Stimulated activated memory B cell treated with anti-CD40 and anti-IgM and Interleukin-4, amounts not matched to agents 10 μg/mL and 1 μg/mL and 100 μg/mL, for 72 hours (primary cell): ENCODE measurements around the gene HNRNPF.
A peak's percentile ranks its signal among the peaks of the same experiment; 100 is the strongest.

Experiments
- ATAC-seq: fragments of 150-1000 bp; cut with Tn5 transposase; 2 replicates; pipeline ENCODE4 v1.10.0; 2021
- H3K27ac Mint-ChIP-seq: one replicate; pipeline ENCODE4 v1.8.0; 2022; ENCODE audit warnings: mild to moderate bottlenecking, mixed read lengths
- H3K27me3 Mint-ChIP-seq: one replicate; pipeline ENCODE4 v1.8.0; 2022; ENCODE audit warnings: mixed read lengths
- H3K36me3 Mint-ChIP-seq: one replicate; pipeline ENCODE4 v1.8.0; 2022; ENCODE audit warnings: mixed read lengths
- H3K4me1 Mint-ChIP-seq: one replicate; pipeline ENCODE4 v1.8.0; 2022; ENCODE audit warnings: mixed read lengths
- H3K4me3 Mint-ChIP-seq: one replicate; pipeline ENCODE4 v1.8.0; 2022; ENCODE audit warnings: mild to moderate bottlenecking, moderate library complexity, mixed read lengths
- H3K9me3 Mint-ChIP-seq: one replicate; pipeline ENCODE4 v1.8.0; 2022; ENCODE audit warnings: mixed read lengths

Gene HNRNPF

GRCh38 chr10:43380610-43381222, 28.3 kb downstream of the HNRNPF start:
- Mint-ChIP-seq H3K4me1 (no peaks in the 10 kb centered on the region), H3K9me3 (no peaks in the 10 kb centered on the region), H3K27ac (no peak overlapping the region), H3K27me3 (no peaks in the 10 kb centered on the region), H3K4me3 (no peak overlapping the region), H3K36me3 (no peaks in the 10 kb centered on the region)
- no peak for ATAC-seq

GRCh38 chr10:43377424-43377883, 31.5 kb downstream of the HNRNPF start:
- Mint-ChIP-seq H3K9me3 (no peaks in the 10 kb centered on the region), H3K4me1 (no peaks in the 10 kb centered on the region), H3K36me3 (no peaks in the 10 kb centered on the region), H3K27me3 (no peaks in the 10 kb centered on the region), H3K27ac (no peak overlapping the region), H3K4me3 (no peak overlapping the region)
- ATAC-seq, result no peak

- Mint-ChIP-seq H3K4me1 (no peaks in the 10 kb centered on the region), H3K36me3 (no peaks in the 10 kb centered on the region), H3K27ac (peak overlapping the region; percentile 18), H3K27me3 (no peaks in the 10 kb centered on the region), H3K9me3 (no peaks in the 10 kb centered on the region), H3K4me3 (no peak overlapping the region)
- no peak for ATAC-seq
Observed at GRCh38 chr10:43376828-43377423, 32.1 kb downstream of the HNRNPF start.

- no peak overlapping the region for H3K4me3 Mint-ChIP-seq
- ATAC-seq, result no peak
- H3K27ac Mint-ChIP-seq, result peak overlapping the region; percentile 18
- H3K27me3 Mint-ChIP-seq, result no peaks in the 10 kb centered on the region
- no peaks in the 10 kb centered on the region for H3K4me1 Mint-ChIP-seq
- no peaks in the 10 kb centered on the region for H3K9me3 Mint-ChIP-seq
- H3K36me3 Mint-ChIP-seq, result no peaks in the 10 kb centered on the region
Observed at GRCh38 chr10:43376046-43376635, 32.8 kb downstream of the HNRNPF start.

GRCh38 chr10:43375401-43376020, 33.5 kb downstream of the HNRNPF start:
- Mint-ChIP-seq H3K4me1 (no peaks in the 10 kb centered on the region), H3K4me3 (no peak overlapping the region), H3K27me3 (no peaks in the 10 kb centered on the region), H3K27ac (peak overlapping the region; percentile 18), H3K9me3 (no peaks in the 10 kb centered on the region), H3K36me3 (no peaks in the 10 kb centered on the region)
- ATAC-seq, result no peak

- no peak overlapping the region for H3K27ac Mint-ChIP-seq
- no peaks in the 10 kb centered on the region for H3K9me3 Mint-ChIP-seq
- H3K4me3 Mint-ChIP-seq, result no peak overlapping the region
- no peak for ATAC-seq
- no peaks in the 10 kb centered on the region for H3K36me3 Mint-ChIP-seq
- H3K27me3 Mint-ChIP-seq, result no peaks in the 10 kb centered on the region
- no peaks in the 10 kb centered on the region for H3K4me1 Mint-ChIP-seq
Observed at GRCh38 chr10:43374194-43374593, 34.8 kb downstream of the HNRNPF start.

- Mint-ChIP-seq H3K9me3 (no peaks in the 10 kb centered on the region), H3K36me3 (no peaks in the 10 kb centered on the region), H3K27me3 (no peaks in the 10 kb centered on the region), H3K27ac (no peak overlapping the region), H3K4me1 (no peaks in the 10 kb centered on the region), H3K4me3 (no peak overlapping the region)
- no peak for ATAC-seq
Observed at GRCh38 chr10:43373461-43373860, 35.5 kb downstream of the HNRNPF start.

- H3K27me3 Mint-ChIP-seq, result no peaks in the 10 kb centered on the region
- no peak overlapping the region for H3K27ac Mint-ChIP-seq
- H3K4me3 Mint-ChIP-seq, result no peak overlapping the region
- no peaks in the 10 kb centered on the region for H3K9me3 Mint-ChIP-seq
- ATAC-seq, result no peak
- H3K4me1 Mint-ChIP-seq, result no peaks in the 10 kb centered on the region
- no peaks in the 10 kb centered on the region for H3K36me3 Mint-ChIP-seq
Observed at GRCh38 chr10:43372765-43373361, 36.1 kb downstream of the HNRNPF start.

- H3K36me3 Mint-ChIP-seq, result no peaks in the 10 kb centered on the region
- no peak within 1 kb of the TSS for H3K27ac Mint-ChIP-seq
- no peak within 1 kb of the TSS for H3K4me3 Mint-ChIP-seq
- no peaks in the 10 kb centered on the region for H3K27me3 Mint-ChIP-seq
- no peaks in the 10 kb centered on the region for H3K4me1 Mint-ChIP-seq
- ATAC-seq, result peak; percentile 18
- H3K9me3 Mint-ChIP-seq, result no peaks in the 10 kb centered on the region
Observed at GRCh38 chr10:43371418-43371817, 37.6 kb downstream of the HNRNPF start, which contains the start of gene FXYD4. Gene FXYD4, plus strand, starts transcription at chr10:43371636. Its CDS starts 2,111 bp downstream, at chr10:43373747.

GRCh38 chr10:43370671-43371215, 38.2 kb downstream of the HNRNPF start:
- Mint-ChIP-seq H3K27ac (no peak overlapping the region), H3K9me3 (no peaks in the 10 kb centered on the region), H3K4me1 (no peaks in the 10 kb centered on the region), H3K27me3 (no peaks in the 10 kb centered on the region), H3K36me3 (no peaks in the 10 kb centered on the region), H3K4me3 (no peak overlapping the region)
- ATAC-seq, result no peak

- no peak for ATAC-seq
- no peaks in the 10 kb centered on the region for H3K4me1 Mint-ChIP-seq
- H3K36me3 Mint-ChIP-seq, result no peaks in the 10 kb centered on the region
- H3K27ac Mint-ChIP-seq, result no peak overlapping the region
- H3K4me3 Mint-ChIP-seq, result no peak overlapping the region
- H3K9me3 Mint-ChIP-seq, result no peaks in the 10 kb centered on the region
- no peaks in the 10 kb centered on the region for H3K27me3 Mint-ChIP-seq
Observed at GRCh38 chr10:43369921-43370320, 39.1 kb downstream of the HNRNPF start.

GRCh38 chr10:43365001-43365400, 44.0 kb downstream of the HNRNPF start:
- H3K4me1 Mint-ChIP-seq, result peaks cover 16% of the 10 kb centered on the region
- H3K9me3 Mint-ChIP-seq, result no peaks in the 10 kb centered on the region
- no peak overlapping the region for H3K27ac Mint-ChIP-seq
- no peak for ATAC-seq
- no peak overlapping the region for H3K4me3 Mint-ChIP-seq
- H3K36me3 Mint-ChIP-seq, result no peaks in the 10 kb centered on the region
- no peaks in the 10 kb centered on the region for H3K27me3 Mint-ChIP-seq

GRCh38 chr10:43362191-43362839, 46.7 kb downstream of the HNRNPF start:
- Mint-ChIP-seq H3K9me3 (no peaks in the 10 kb centered on the region), H3K27me3 (no peaks in the 10 kb centered on the region), H3K36me3 (no peaks in the 10 kb centered on the region), H3K27ac (peak overlapping the region; percentile 94), H3K4me3 (peak overlapping the region; percentile 93), H3K4me1 (peaks cover 16% of the 10 kb centered on the region)
- ATAC-seq, result peak; percentile 98

GRCh38 chr10:43361547-43362190, 47.3 kb downstream of the HNRNPF start:
- Mint-ChIP-seq H3K27ac (peak overlapping the region; percentile 94), H3K36me3 (no peaks in the 10 kb centered on the region), H3K9me3 (no peaks in the 10 kb centered on the region), H3K27me3 (no peaks in the 10 kb centered on the region), H3K4me1 (peaks cover 16% of the 10 kb centered on the region), H3K4me3 (peak overlapping the region; percentile 93)
- ATAC-seq, result peak; percentile 1
